CD4-positive, alpha-beta T cell (primary cell): Measurements from ENCODE around the gene UROS. TPM values are rescaled to one million over a fixed set of nuclear protein-coding genes. Genes with fewer than 3 reads are reported as not detected.

Source experiments
- ATAC-seq: fragments of 200-7000 bp; cut with Tn5 transposase; one replicate; pipeline ENCODE4 v1.10.0; 2022; ENCODE audit warnings: mild to moderate bottlenecking; ENCODE audit not compliant: poor library complexity
- CTCF ChIA-PET: fragments of 350-600 bp; sonication (Branson Sonifier 250); formaldehyde crosslinking; loops from one replicate; lab custom pipeline; 2021; ENCODE audit warnings: antibody characterized with exemption, inconsistent platforms; lab: Charles Lee
- POLR2A ChIA-PET: fragments of 350-600 bp; sonication (Branson Sonifier 250); formaldehyde crosslinking; loops from one replicate; lab custom pipeline; 2021; ENCODE audit warnings: antibody characterized with exemption, inconsistent platforms; lab: Charles Lee
- DNase-seq, 14 experiments: peaks; one replicate each; pipeline ENCODE4 v3.0.0-alpha.2; 2013 to 2020; ENCODE audit warnings: mixed read lengths in 2 of 14
- H3K27ac ChIP-seq, 2 donors: one replicate each; pipeline versions ENCODE4 v1.5.1 to v1.7.0; 2013; ENCODE audit warnings: low read length in 2 of 2, low read depth in 1 of 2, mild to moderate bottlenecking in 1 of 2
- H3K27me3 ChIP-seq, 2 experiments: 1 replicate in 1 of 2; 2 replicates in 1 of 2; pipeline versions ENCODE4 v1.6.1 to v1.7.0; 2013; ENCODE audit warnings: low read length in 2 of 2, control low read depth in 1 of 2, mild to moderate bottlenecking in 1 of 2, moderate library complexity in 1 of 2; ENCODE audit not compliant: insufficient read depth in 2 of 2, control insufficient read depth in 1 of 2
- H3K36me3 ChIP-seq: one replicate; pipeline ENCODE4 v1.6.1; 2013; ENCODE audit warnings: low read length, control low read depth; ENCODE audit not compliant: insufficient read depth
- H3K4me1 ChIP-seq: one replicate; pipeline ENCODE4 v1.6.1; 2013; ENCODE audit warnings: low read length, control low read depth; ENCODE audit not compliant: insufficient read depth
- H3K4me3 ChIP-seq: one replicate; pipeline ENCODE4 v1.5.1; 2013; ENCODE audit warnings: mild to moderate bottlenecking, low read length, moderate library complexity
- H3K9me3 ChIP-seq, 2 experiments: 1 replicate in 1 of 2; 2 replicates in 1 of 2; pipeline versions ENCODE4 v1.6.1 to v1.7.0; 2013; ENCODE audit warnings: low read length in 2 of 2, mild to moderate bottlenecking in 2 of 2, control low read depth in 1 of 2, moderate library complexity in 1 of 2; ENCODE audit not compliant: control insufficient read depth in 1 of 2, insufficient read depth in 1 of 2
- H3K27ac Mint-ChIP-seq: one replicate; pipeline ENCODE4 v1.8.0; 2020; ENCODE audit warnings: mixed read lengths
- H3K27me3 Mint-ChIP-seq: one replicate; pipeline ENCODE4 v1.8.0; 2021; ENCODE audit warnings: mixed read lengths
- H3K36me3 Mint-ChIP-seq: one replicate; pipeline ENCODE4 v1.8.0; 2021; ENCODE audit warnings: low read depth, mixed read lengths
- H3K4me1 Mint-ChIP-seq: one replicate; pipeline ENCODE4 v1.8.0; 2021; ENCODE audit warnings: low read depth, mixed read lengths
- H3K4me3 Mint-ChIP-seq: one replicate; pipeline ENCODE4 v1.8.0; 2020; ENCODE audit warnings: mild to moderate bottlenecking, mixed read lengths
- H3K9me3 Mint-ChIP-seq: one replicate; pipeline ENCODE4 v1.8.0; 2020; ENCODE audit warnings: mixed read lengths
- CTCF ChIP-seq: fragments of 200-600 bp; IDR thresholded peaks from one replicate; pipeline ENCODE4 v1.8.0; 2022; ENCODE audit warnings: antibody characterized with exemption, mild to moderate bottlenecking
- intact Hi-C, 2 experiments: fragments of 100-400 bp; cut with DNase I in 1 of 2; cut with micrococcal nuclease in 1 of 2; formaldehyde crosslinking; loops; one replicate each; pipeline versions ENCODE4 v1.15.1 to v1.9.0; 2023 to 2025; cut with DNase I, micrococcal nuclease
- total RNA-seq, 174 experiments: library from RNA in 2 of 174; stranded (reverse) in 2 of 174; gene quantifications; one replicate each; pipeline ENCODE4 v1.2.3 and lab custom pipeline; 2021 to 2026

UROS gene
- total RNA-seq, 2 experiments from 2014 or later = 18.2 to 18.6 TPM

- Mint-ChIP-seq H3K4me3 (no peak overlapping the region), H3K27ac (no peak overlapping the region), H3K27me3 (no peaks in the 10 kb centered on the region), H3K36me3 (no peaks in the 10 kb centered on the region), H3K4me1 (no peaks in the 10 kb centered on the region), H3K9me3 (no peaks in the 10 kb centered on the region)
- Histone ChIP-seq H3K27me3 (no peaks in the 10 kb centered on the region), H3K27ac (no peak overlapping the region), H3K9me3 (no peaks in the 10 kb centered on the region), H3K36me3 (peaks cover 13% of the 10 kb centered on the region), H3K4me1 (no peaks in the 10 kb centered on the region), H3K4me3 (no peak overlapping the region)
- POLR2A ChIA-PET = no interaction called here
- TF ChIP-seq CTCF = no peak
- CTCF ChIA-PET = no interaction called here
- intact Hi-C loops = loop anchor here in 1 of 2 experiments (5.0 kb wide), 2 partner anchors 881 to 1986 kb away; no protein-coding TSS in a partner anchor
- no peak for ATAC-seq
- no peak for DNase-seq
Observed at GRCh38 chr10:125866421-125867029, 43.5 kb upstream of the UROS start.

GRCh38 chr10:125865120-125865519 lies 42.1 kb upstream of the UROS start:
- H3K4me3 Mint-ChIP-seq = no peak overlapping the region
- DNase-seq (no peak), ATAC-seq (no peak)
- intact Hi-C loops = loop anchor here in 1 of 2 experiments (5.0 kb wide), 2 partner anchors 882 to 1987 kb away; no protein-coding TSS in a partner anchor
- no peaks in the 10 kb centered on the region for H3K36me3 Mint-ChIP-seq
- Histone ChIP-seq H3K27me3 (no peaks in the 10 kb centered on the region), H3K27ac (no peak overlapping the region), H3K4me1 (no peaks in the 10 kb centered on the region), H3K36me3 (peaks cover 13% of the 10 kb centered on the region), H3K4me3 (no peak overlapping the region), H3K9me3 (no peaks in the 10 kb centered on the region)
- ChIA-PET POLR2A (no interaction called here), CTCF (interaction anchor here (0.5 to 2.0 kb wide), 2 partner anchors 1008 to 1989 kb away, joined by 3 to 7 read pairs; no protein-coding TSS in a partner anchor)
- no peaks in the 10 kb centered on the region for H3K9me3 Mint-ChIP-seq
- H3K27ac Mint-ChIP-seq = no peak overlapping the region
- no peaks in the 10 kb centered on the region for H3K4me1 Mint-ChIP-seq
- no peaks in the 10 kb centered on the region for H3K27me3 Mint-ChIP-seq
- no peak for TF ChIP-seq CTCF

GRCh38 chr10:125859128-125859817 lies 36.2 kb upstream of the UROS start:
- no peak for ATAC-seq
- CTCF ChIA-PET = interaction anchor here (0.6 kb wide), 1 partner anchor 9 kb away, joined by 4 read pairs; no protein-coding TSS in a partner anchor
- Mint-ChIP-seq H3K27me3 (no peaks in the 10 kb centered on the region), H3K27ac (no peak overlapping the region), H3K4me1 (no peaks in the 10 kb centered on the region), H3K9me3 (no peaks in the 10 kb centered on the region), H3K4me3 (no peak overlapping the region), H3K36me3 (peaks cover 4% of the 10 kb centered on the region)
- intact Hi-C loops = no loop called here
- TF ChIP-seq CTCF = no peak
- no peak overlapping the region for H3K4me3 ChIP-seq
- H3K27ac ChIP-seq = no peak overlapping the region
- H3K27me3 ChIP-seq = no peaks in the 10 kb centered on the region
- H3K4me1 ChIP-seq = no peaks in the 10 kb centered on the region
- POLR2A ChIA-PET = no interaction called here
- no peak for DNase-seq
- peaks cover 3% of the 10 kb centered on the region for H3K36me3 ChIP-seq
- H3K9me3 ChIP-seq = no peaks in the 10 kb centered on the region
